T-helper 2 cell treated with Interferon-gamma antibody and Interleukin-4, amounts not matched to agents 100 ng/mL and 5 ng/mL, for 36 hours (primary cell): ENCODE data around the gene PSTPIP2. TPM values are rescaled to one million over a fixed set of nuclear protein-coding genes. Genes with fewer than 3 reads are reported as not detected.

Source experiments
- intact Hi-C: fragments of 100-400 bp; cut with micrococcal nuclease; formaldehyde crosslinking; loops from one replicate; pipeline ENCODE4 v1.15.1; 2023
- total RNA-seq: library from RNA; stranded (reverse); gene quantifications from 2 replicates; pipeline ENCODE4 v1.2.3, GENCODE V29; 2022

The PSTPIP2 gene
- total RNA-seq, 1 donor from 2014 or later = 25.6 TPM

- intact Hi-C loops = no loop called here
These were observed 126.4 kb downstream of the PSTPIP2 start for GRCh38 chr18:45945669-45946068.

GRCh38 chr18:45940724-45941123 is 131.3 kb downstream of the PSTPIP2 start:
- intact Hi-C loops = no loop called here

- intact Hi-C loops = no loop called here
These were observed 132.8 kb downstream of the PSTPIP2 start for GRCh38 chr18:45939236-45939635.

GRCh38 chr18:45938488-45938935 is 133.5 kb downstream of the PSTPIP2 start:
- intact Hi-C loops = no loop called here

GRCh38 chr18:45935591-45936335 is 136.3 kb downstream of the PSTPIP2 start:
- intact Hi-C loops = no loop called here

Other genes starting within 250 kb of the PSTPIP2 start
- gene SIGLEC15, start 246.6 kb downstream of the PSTPIP2 start, total RNA-seq = not detected in 2 replicates
- 21.3 and 22.5 TPM in 2 replicates for gene EPG5, start 104.9 kb downstream of the PSTPIP2 start, total RNA-seq
- 357 and 374 TPM in 2 replicates for gene ATP5F1A, start 26.0 kb upstream of the PSTPIP2 start, total RNA-seq
- 58.1 and 59.9 TPM in 2 replicates for gene HAUS1, start 32.1 kb upstream of the PSTPIP2 start, total RNA-seq